ENCODE data around the gene CITED1.

GRCh38 chrX:72317139-72317538 is 11.4 kb upstream of the CITED1 start:
- no peak for TF ChIP-seq EZH2 (IDR thresholded peaks at IDR 0.05; ENCODE audit: insufficient read depth, poor library complexity, severe bottlenecking)
- no peak for TF ChIP-seq EZH2phosphoT487 (IDR thresholded peaks at IDR 0.05; ENCODE audit: insufficient read depth, low read depth)
